ENCODE results near the gene COMT.

The COMT gene

GRCh38 chr22:20010307-20011122 lies 68.9 kb downstream of the COMT start:
- Histone ChIP-seq H3K27ac (no peak overlapping the region), H3K4me3 (no peak overlapping the region)
- no peak for DNase-seq (ENCODE audit: low spot score)
- TF ChIP-seq CTCF (IDR thresholded peaks at IDR 0.05) = no peak

GRCh38 chr22:20011123-20011992 lies 69.8 kb downstream of the COMT start:
- Histone ChIP-seq H3K4me3 (no peak overlapping the region), H3K27ac (no peak overlapping the region)
- no peak for DNase-seq (ENCODE audit: low spot score)
- TF ChIP-seq CTCF (IDR thresholded peaks at IDR 0.05) = no peak

- no peak for TF ChIP-seq CTCF (IDR thresholded peaks at IDR 0.05)
- Histone ChIP-seq H3K4me3 (no peak overlapping the region), H3K27ac (no peak overlapping the region)
- DNase-seq (ENCODE audit: low spot score) = no peak
Measured at GRCh38 chr22:20011993-20012740, 70.6 kb downstream of the COMT start.

- Histone ChIP-seq H3K4me3 (peak overlapping the region; percentile 0), H3K27ac (peak overlapping the region in 1 of 2 donors; percentile 25)
- no peak for TF ChIP-seq CTCF (IDR thresholded peaks at IDR 0.05)
- DNase-seq (ENCODE audit: low spot score) = no peak
Measured at GRCh38 chr22:20012741-20013331, 71.3 kb downstream of the COMT start.

GRCh38 chr22:20013382-20013871 lies 71.9 kb downstream of the COMT start:
- Histone ChIP-seq H3K27ac (peak overlapping the region in 1 of 2 donors; percentile 25), H3K4me3 (peak overlapping the region; percentile 0)
- DNase-seq (ENCODE audit: low spot score) = no peak
- TF ChIP-seq CTCF (IDR thresholded peaks at IDR 0.05) = peak; percentile 97

- no peak overlapping the region for H3K4me3 ChIP-seq
- no peak overlapping the region for H3K27ac ChIP-seq
- DNase-seq (ENCODE audit: low spot score) = no peak
- TF ChIP-seq CTCF (IDR thresholded peaks at IDR 0.05) = no peak
Measured at GRCh38 chr22:20014526-20015186, 73.1 kb downstream of the COMT start.

All from coronary artery (tissue), 2 donors.